Fibroblast of pulmonary artery (primary cell): Measurements from ENCODE around the gene RIPOR3.
"Not testable (repeated sequence)": the region's sequence is repeated elsewhere in the genome, so short reads cannot be mapped to it uniquely, and the experiment has no call there.

Source experiments
- DNase-seq: peaks from one replicate; pipeline ENCODE4 v3.0.0-alpha.2; 2010; ENCODE audit warnings: low read depth
- H3K4me3 ChIP-seq: replicated peaks from 2 replicates; pipeline ENCODE4 v1.5.1; 2011; ENCODE audit warnings: low read depth, mild to moderate bottlenecking, control low read depth, low read length, moderate library complexity
- TF ChIP-seq, protein P1 (sequence below): IDR thresholded peaks from 2 replicates; pipeline ENCODE4 v1.5.1; 2011; ENCODE audit warnings: mild to moderate bottlenecking, control low read depth, low read length, inconsistent platforms; ENCODE audit errors: missing control alignments

The RIPOR3 gene

DNA sequence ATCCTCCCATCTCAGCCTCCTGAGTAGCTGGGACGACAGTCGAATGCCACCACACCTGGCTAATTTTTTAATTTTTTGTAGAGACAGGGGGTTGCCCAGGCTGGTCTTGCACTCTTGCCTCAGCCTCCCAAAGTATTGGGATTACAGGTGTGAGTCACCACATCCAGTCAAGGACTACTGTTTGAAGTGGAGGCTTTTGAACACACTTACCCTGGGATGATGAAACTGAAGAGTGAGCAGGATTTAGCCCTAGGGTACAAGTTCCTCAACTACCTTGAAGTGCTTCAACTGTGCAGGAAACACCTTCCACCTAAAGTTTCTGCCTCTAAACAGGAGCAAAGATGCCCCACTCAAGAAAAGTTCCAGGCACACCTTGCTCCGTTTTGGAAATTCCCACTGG lies 24.4 kb upstream of the RIPOR3 start:
- TF ChIP-seq, protein P1, sequence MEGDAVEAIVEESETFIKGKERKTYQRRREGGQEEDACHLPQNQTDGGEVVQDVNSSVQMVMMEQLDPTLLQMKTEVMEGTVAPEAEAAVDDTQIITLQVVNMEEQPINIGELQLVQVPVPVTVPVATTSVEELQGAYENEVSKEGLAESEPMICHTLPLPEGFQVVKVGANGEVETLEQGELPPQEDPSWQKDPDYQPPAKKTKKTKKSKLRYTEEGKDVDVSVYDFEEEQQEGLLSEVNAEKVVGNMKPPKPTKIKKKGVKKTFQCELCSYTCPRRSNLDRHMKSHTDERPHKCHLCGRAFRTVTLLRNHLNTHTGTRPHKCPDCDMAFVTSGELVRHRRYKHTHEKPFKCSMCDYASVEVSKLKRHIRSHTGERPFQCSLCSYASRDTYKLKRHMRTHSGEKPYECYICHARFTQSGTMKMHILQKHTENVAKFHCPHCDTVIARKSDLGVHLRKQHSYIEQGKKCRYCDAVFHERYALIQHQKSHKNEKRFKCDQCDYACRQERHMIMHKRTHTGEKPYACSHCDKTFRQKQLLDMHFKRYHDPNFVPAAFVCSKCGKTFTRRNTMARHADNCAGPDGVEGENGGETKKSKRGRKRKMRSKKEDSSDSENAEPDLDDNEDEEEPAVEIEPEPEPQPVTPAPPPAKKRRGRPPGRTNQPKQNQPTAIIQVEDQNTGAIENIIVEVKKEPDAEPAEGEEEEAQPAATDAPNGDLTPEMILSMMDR = no peak
- no peak overlapping the region for H3K4me3 ChIP-seq
- no peak for DNase-seq

DNA sequence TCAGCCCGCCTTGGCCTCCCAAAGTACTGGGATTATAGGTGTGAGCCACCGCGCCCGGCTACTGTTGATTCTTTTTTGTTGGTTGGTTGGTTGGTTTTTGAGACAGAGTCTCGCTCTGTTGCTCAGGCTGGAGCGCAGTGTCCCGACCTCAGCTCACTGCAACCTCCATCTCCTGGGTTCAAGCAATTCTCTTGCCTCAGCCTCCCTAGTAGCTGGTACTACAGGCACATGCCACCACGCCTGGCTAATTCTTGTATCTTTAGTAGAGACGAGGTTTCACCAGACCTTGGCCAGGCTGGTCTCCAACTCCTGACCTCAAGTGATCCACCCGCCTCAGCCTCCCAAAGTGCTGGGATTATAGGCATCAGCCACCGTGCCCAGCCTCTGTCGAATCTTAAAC lies 23.1 kb upstream of the RIPOR3 start:
- not testable (repeated sequence) for DNase-seq, H3K4me3 ChIP-seq

DNA sequence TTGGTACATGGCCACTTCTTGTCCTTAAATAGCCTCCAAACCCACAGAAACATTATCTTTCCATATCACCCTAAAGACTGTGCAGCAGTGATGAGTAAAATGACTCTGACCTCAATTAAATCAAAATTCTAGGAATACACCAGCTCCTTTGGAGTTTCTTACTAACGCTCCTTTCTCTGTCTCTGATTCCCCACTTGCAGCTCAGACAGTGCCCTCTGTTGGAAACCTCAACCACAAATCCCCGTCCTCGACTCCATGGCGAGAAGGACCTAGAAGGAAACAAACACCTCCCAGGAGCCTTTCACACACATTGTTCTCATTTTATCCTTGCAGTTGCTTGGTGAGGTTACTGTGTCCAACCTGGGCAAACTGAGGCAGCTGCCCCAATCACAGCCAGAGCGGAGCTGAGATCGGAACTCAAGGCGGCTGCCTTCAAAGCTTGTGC lies 22.3 kb upstream of the RIPOR3 start:
- TF ChIP-seq, protein P1 = peak; percentile 77
- no peak overlapping the region for H3K4me3 ChIP-seq
- peak; percentile 75 for DNase-seq

DNA sequence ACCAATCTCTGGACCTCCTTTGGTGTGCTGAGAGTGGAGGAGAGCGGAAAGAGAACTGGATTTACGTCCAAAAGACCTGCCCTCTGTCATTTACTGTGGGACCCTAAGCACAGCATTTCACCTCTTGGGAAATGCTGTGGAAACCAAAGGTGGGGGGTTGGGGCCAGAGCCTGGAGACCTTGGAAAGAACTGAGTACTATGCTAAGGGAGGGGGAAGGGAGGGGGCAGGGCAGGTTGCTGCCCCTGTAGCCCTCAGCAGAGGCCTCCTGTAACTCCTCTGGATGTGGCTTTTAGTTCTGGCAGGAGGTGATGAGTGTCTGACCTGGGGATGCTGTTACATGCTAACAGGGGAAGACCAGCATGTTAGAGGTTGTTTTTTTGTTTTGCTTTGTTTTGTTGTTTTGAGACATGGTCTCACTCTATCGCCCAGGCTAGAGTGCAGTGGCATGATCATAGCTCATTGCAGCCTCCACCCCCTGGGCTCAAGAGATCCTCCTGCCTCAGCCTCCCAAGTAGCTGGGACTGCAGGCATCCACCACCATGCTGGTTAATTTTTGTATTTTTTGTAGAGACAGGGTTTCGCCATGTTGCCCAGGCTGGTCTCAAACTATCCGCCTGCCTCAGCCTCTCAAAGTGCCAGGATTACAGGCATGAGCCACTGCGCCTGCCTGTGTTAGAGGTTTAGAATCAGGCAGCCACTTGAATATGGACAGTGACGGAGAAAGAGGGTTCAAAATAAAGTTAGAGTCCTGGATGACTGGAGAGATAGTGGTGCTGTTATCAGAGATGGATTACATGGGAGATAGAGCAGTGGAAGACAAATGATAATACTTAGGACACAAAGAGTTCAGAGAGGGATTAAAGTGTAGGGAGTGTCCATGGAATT lies 21.7 kb upstream of the RIPOR3 start:
- no peak for DNase-seq
- no peak overlapping the region for H3K4me3 ChIP-seq
- TF ChIP-seq, protein P1 = no peak

DNA sequence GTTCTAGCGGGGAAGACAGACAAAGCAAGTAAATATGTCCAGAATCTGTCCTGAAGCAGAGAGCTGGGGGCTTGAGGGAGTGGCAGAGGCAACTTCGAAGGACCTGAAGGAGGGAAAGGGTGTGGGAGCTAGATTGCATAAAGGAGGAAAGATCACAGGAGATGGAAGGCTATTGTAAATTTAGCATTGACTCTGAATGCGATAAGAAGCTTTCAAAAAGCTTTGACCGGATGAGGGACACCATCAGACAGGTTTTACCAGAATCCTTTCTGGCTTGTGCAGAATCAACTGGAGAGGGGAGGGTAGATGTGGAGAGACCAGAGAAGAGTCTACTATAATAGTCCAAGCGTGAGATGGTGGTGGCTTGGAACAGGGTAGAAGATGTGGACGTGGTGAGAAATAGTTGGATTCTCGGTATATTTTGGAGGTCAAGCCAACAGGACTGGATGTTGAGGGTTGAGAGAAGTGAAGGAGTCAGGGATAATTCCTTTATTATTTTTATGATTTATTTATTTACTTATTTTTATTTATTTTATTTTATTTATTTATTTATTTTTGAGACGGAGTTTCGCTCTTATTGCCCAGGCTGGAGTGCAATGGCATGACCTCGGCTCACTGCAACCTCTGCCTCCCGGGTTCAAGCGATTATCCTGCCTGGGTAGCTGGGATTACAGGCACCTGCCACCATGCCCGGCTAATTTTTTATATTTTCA lies 19.9 kb upstream of the RIPOR3 start:
- no peak for DNase-seq
- TF ChIP-seq, protein P1 = no peak
- no peak overlapping the region for H3K4me3 ChIP-seq

DNA sequence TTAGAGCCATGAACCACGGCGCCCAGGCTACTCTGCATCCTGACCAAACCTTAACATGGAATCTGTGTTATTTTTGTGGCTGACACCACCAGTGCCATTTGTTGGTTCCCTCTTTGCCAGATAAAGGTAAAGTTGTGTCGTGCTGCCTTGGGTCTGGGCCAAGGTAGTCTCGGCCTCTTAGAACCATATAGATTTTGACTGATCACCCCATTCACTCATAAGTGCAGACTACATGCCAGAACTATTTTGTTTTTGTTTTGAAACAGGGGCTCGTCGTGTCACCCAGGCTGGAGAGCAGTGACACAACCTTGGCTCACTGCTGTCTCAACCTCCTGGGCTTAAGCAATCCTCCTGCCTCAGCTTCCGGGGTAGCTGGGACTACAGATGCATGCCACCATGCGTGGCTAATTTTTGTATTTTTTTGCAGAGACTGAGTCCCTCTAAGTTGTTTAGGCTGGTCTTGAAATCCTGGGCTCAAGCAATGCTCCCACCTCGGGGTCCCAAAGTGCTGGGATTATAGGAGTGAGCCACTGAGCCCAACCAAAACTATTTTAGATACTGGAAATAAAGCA lies 19.2 kb upstream of the RIPOR3 start:
- DNase-seq = peak; percentile 55
- H3K4me3 ChIP-seq = no peak overlapping the region
- TF ChIP-seq, protein P1 = no peak

DNA sequence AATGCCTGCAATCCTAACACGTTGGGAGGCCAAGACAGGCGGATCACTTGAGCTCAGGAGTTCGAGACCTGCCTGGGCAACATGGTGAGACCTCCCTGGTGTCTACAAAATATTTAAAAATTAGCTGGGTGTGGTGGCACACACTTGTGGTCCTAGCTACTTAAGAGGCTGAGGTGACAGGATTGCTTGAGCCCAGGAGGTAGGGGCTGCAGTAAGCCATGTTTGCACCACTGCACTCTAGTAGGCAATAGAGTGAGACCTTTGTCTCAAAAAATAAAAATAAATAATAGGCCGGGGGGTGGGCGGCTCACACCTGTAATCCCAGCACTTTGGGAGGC lies 18.3 kb upstream of the RIPOR3 start:
- DNase-seq = no peak

More for the DNA sequence above, 18.3 kb upstream of the RIPOR3 start:
- TF ChIP-seq, protein P1 = no peak
- H3K4me3 ChIP-seq = no peak overlapping the region
